Measurements from ENCODE around the gene LDLRAP1. TPM values are rescaled to one million over a fixed set of nuclear protein-coding genes. Genes with fewer than 3 reads are reported as not detected.
"Not testable (repeated sequence)": the region's sequence is repeated elsewhere in the genome, so short reads cannot be mapped to it uniquely, and the experiment has no call there.

The LDLRAP1 gene, protein sequence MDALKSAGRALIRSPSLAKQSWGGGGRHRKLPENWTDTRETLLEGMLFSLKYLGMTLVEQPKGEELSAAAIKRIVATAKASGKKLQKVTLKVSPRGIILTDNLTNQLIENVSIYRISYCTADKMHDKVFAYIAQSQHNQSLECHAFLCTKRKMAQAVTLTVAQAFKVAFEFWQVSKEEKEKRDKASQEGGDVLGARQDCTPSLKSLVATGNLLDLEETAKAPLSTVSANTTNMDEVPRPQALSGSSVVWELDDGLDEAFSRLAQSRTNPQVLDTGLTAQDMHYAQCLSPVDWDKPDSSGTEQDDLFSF
- total RNA-seq, result 10 to 100 TPM in 3 of 8 experiments, 1 to 10 TPM in 3, under 1 TPM in 2; 0.38 to 35.0 (median 4.5) TPM

DNA sequence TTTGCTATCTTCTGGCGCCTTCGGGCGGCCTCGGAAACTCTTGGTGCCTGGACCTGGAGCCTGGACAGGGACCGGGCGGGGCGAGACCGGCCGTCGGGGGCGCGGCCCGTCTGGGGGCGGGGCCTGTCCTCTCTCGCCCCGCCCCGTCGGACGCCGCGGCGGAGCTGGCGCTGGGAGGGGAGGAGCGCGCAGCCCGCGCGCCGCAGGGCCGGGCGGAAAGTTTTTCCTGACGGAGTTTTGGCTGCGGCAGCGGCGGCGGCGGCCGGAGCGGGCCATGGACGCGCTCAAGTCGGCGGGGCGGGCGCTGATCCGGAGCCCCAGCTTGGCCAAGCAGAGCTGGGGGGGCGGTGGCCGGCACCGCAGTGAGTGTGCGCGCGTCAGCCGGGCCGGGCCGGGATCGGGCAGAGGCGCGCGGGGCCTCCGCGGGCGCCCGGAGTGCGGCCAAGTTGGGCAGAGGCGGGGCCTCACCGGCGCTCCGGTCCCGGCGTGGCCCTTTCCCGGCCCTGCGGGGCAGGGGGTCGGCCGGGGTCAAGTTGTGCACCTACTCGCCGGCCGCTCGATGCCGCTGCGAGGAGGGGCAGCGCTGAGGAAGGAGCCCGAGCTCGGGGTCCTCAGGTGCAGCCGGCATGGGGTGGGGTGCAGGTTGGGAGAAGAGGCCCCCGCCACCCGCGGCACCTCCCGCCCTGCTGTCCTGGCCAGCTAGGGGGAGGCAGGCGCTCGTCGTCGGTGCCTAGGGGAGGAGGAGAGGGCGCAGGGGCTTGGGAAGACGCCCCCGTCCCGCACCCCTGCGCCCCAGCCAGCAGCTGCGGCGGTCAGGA is at the start of gene LDLRAP1:
TSS of gene LDLRAP1 (plus strand) at position 182 of the 818 bp plus-strand sequence. CDS start at position 275, 93 bp downstream.
- Histone ChIP-seq H3K4me3 (peak within 1 kb of the TSS; percentile 35 to 55 (median 43)), H3K4me1 (replicated peaks in 1 of 2) (peaks cover 4 to 5% of the 10 kb centered on the region in 2 donors), H3K27ac (no peak within 1 kb of the TSS)
- 0% methylated on average over 5 of the region's 99 CpGs; no CpG with 5 or more reads in 9 of the 10 experiments for WGBS, 10 experiments
- ATAC-seq (replicated peaks in 6 of 8), result peak; percentile 79 to 92 (median 82)
- in situ Hi-C loops (cut with MboI; ENCODE audit: low pct_unique_long_range_greater_than_20kb in 2 of 9, low sequenced_read_pairs in 9 of 9, unreplicated experiment in 9 of 9), result no loop called here

DNA sequence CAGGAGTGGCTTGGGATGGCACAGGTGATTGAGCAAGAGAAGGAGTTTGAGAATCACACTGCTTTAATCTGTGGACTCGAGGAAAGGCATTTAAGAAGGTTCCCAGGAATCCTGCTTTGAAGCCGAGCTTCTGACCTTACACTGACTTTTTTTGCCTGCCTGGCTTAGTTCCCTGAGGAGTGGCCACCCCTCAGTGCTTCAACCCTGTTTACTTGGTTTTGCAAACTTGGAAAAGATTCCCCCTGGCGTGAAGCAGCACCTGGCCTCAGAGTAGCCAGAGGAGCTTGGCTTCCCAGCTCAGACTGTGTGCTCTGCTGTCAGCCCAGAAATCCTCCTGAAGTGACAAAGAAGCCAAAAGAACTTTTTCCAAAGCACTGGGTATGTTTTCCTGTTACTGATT is 48.5 kb upstream of the LDLRAP1 start:
- no peak for ATAC-seq (replicated peaks in 6 of 8)
- no peak overlapping the region for H3K4me3 ChIP-seq
- no peak overlapping the region for H3K27ac ChIP-seq
- H3K4me1 ChIP-seq (replicated peaks in 1 of 2), result no peaks in the 10 kb centered on the region
- WGBS, 10 experiments, result 51 to 100% (median 78%) methylated on average over 1 to 3 of the region's 3 CpGs; no CpG with 5 or more reads in 2 of the 10 experiments
- in situ Hi-C loops (cut with MboI; ENCODE audit: low pct_unique_long_range_greater_than_20kb in 2 of 9, low sequenced_read_pairs in 9 of 9, unreplicated experiment in 9 of 9), result no loop called here

DNA sequence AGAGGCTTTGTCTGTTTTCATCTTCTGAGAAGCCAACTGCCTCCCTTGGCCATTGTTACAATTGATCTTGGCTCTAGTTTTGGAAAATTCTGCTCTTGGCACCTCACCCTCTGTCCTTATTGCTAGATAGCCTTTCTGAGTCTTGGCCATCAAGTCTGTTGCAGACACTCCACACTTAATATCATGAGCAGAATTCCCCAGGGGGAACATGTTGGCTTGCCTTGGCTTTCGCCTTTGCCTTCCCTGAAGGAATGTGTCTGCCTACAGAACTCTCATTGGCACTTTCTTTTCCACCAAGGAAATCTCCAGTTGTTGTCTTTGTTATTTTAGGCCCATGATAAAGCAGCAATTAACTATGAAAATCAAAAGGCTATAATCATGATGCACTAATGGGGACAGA is 42.7 kb upstream of the LDLRAP1 start:
- H3K4me1 ChIP-seq (replicated peaks in 1 of 2), result no peaks in the 10 kb centered on the region
- 92 to 100% (median 100%) methylated on average over 1 of the region's 1 CpG; no CpG with 5 or more reads in 2 of the 10 experiments for WGBS, 10 experiments
- in situ Hi-C loops (cut with MboI; ENCODE audit: low pct_unique_long_range_greater_than_20kb in 2 of 9, low sequenced_read_pairs in 9 of 9, unreplicated experiment in 9 of 9), result no loop called here
- H3K4me3 ChIP-seq, result no peak overlapping the region
- no peak overlapping the region for H3K27ac ChIP-seq
- no peak for ATAC-seq (replicated peaks in 6 of 8)

DNA sequence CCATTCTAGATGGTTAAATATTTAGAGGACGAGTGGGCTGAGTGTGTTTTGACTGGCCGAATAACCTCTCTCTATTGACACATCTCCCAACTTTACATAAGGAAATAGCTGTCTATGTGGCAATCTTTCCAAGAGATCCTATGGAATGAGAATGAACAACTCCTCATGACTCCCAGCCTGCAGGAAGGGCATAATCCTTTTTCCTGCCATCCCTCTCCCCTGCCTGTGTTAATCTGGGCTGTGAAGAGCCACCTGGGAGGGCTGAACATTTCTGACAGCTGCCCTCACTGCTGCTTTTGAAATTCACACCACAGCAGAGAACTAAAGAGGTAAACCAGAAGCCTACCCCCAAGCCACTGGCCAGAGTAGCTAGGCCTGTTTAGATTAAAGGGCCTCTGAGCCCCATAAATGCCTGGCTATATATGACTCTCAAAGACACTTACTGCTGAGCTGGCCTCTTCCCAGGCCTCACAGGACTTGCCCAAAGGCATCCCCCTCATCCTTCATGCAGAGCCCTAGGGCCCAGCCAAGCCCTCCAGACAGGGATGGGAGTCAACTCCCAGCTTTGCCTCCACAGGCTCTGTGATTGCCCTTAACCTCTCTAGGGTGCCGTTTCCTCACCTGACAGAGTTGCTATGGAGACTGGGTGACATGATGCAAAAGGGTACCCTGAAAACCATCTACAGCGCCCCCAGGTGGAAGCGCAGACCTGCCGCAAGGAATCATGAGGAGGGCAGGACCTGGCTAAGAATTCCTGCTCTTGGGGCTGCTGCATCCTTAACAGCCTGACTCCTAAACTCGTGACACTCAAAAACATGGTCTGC is 42.0 kb upstream of the LDLRAP1 start:
- in situ Hi-C loops (cut with MboI; ENCODE audit: low pct_unique_long_range_greater_than_20kb in 2 of 9, low sequenced_read_pairs in 9 of 9, unreplicated experiment in 9 of 9), result no loop called here
- ATAC-seq (replicated peaks in 6 of 8), result peak in 5 of 8 experiments; percentile 12 to 70 (median 23)
- no peak overlapping the region for H3K27ac ChIP-seq
- peaks cover 0 to 4% of the 10 kb centered on the region in 2 donors for H3K4me1 ChIP-seq (replicated peaks in 1 of 2)
- 43 to 83% (median 66%) methylated on average over 1 to 6 of the region's 7 CpGs; no CpG with 5 or more reads in 1 of the 10 experiments for WGBS, 10 experiments
- H3K4me3 ChIP-seq, result no peak overlapping the region

DNA sequence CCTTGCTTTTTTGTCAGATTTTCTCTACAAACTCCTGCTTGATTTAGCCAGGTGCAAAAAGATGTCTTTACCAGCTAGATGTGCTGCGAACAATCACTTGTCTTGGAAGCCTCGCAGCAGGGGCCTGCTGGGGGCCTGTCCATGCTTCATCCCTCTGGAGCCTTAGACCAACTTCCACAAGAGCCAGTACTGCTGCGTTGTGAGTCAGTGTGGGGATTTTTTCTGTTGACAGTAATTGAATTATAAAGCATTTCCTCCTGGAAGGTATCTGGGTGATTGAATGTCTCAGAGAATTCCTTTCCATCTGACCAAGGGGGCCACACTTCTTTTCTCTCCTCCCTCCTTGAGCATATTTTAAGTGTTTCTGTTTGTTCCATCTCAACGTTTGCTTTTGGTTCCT is 40.4 kb upstream of the LDLRAP1 start:
- peaks cover 0 to 8% of the 10 kb centered on the region in 2 donors for H3K4me1 ChIP-seq (replicated peaks in 1 of 2)
- ATAC-seq (replicated peaks in 6 of 8), result no peak
- H3K27ac ChIP-seq, result no peak overlapping the region
- 40 to 82% (median 59%) methylated on average over 1 to 4 of the region's 4 CpGs; no CpG with 5 or more reads in 3 of the 10 experiments for whole genome bisulfite sequencing, 10 experiments
- no peak overlapping the region for H3K4me3 ChIP-seq
- in situ Hi-C loops (cut with MboI; ENCODE audit: low pct_unique_long_range_greater_than_20kb in 2 of 9, low sequenced_read_pairs in 9 of 9, unreplicated experiment in 9 of 9), result no loop called here

DNA sequence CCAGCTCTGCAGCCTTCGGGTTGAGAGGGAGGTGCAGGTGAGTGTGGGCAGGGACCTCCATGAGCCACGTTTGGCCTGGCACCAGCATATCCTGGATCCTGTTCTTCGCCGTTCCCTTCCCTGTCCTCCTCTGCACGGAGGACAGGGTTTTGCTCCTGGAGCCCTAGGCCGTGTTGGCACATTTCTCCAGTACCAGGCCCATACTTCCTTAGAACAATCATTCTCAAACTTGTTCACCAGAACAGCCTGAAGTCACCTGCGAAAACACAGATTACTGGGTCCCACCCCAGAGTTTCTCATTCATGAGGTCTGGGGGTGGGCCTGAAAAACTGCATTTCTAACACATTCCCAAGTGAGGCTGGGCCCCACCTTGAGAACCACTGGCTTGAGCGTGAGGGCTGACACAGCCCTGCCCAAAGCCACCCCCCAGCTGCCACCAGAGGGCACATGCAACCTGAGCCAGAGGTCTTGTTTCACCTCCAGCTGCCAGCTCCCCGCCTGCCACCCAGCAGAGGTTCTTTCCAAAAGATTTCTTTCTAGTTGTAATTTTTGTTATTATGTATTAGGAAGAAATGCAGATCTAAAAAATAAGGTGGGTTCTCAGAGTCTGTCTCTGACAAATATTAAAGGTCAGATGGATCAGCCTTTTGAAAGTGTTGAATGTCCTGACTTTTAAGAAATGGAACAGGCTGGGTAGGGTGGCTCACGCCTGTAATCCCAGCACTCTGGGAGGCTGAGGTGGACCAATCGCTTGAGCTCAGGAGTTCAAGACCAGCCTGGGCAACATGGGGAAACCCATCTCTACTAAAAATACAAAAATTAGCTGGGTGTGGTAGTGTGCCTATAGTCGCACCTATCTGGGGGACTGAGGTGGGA is 39.6 kb upstream of the LDLRAP1 start:
- WGBS, 10 experiments, result 50 to 95% (median 80%) methylated on average over 1 to 11 of the region's 12 CpGs; no CpG with 5 or more reads in 1 of the 10 experiments
- Histone ChIP-seq H3K4me3 (no peak overlapping the region), H3K27ac (no peak overlapping the region), H3K4me1 (replicated peaks in 1 of 2) (peaks cover 0 to 8% of the 10 kb centered on the region in 2 donors)
- ATAC-seq (replicated peaks in 6 of 8), result peak in 7 of 8 experiments; percentile 52 to 89 (median 55)
- in situ Hi-C loops (cut with MboI; ENCODE audit: low pct_unique_long_range_greater_than_20kb in 2 of 9, low sequenced_read_pairs in 9 of 9, unreplicated experiment in 9 of 9), result no loop called here

DNA sequence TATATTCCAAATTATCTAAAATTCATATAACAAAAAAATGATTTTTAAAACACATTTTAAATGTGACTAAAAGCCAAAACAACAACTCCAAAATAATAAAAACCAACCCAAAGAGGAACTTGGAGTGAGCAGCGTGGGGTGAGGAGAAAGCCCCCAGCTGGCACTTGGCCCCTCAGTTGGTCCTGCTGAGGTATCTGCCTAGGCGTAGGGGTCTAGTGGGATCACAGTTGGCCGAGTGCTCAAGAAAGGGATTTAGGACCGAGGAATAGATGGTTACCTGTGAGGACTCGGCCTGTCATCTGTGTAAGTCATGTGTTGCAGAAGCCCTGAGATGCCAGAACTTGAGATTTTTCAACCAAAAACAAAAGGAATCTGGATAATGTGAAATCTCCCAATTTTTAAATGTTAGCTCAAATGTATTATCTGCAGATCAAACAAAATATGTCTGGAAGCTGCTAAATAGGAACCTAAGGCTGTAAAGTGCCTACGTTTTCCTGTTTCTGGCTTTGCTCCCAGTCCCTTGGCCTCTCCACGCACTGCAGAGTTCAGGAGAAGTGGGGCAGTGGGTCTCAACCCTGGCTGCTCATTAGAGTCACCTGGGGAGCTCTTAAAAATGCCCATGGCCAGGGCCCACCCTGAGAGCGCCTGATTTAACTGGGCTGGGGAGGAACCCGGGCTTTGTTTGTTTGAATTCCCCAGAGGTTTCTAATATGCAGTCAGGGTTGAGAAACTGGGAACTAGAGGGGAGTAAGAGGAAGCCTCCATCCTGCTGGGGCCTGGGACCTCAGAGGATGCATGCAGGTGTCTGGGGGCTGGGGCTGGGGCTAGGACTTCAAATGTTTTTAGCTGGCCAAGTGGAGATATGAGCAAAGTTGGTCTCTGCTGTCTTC is 38.5 kb upstream of the LDLRAP1 start:
- 50 to 100% (median 79%) methylated on average over 1 to 9 of the region's 9 CpGs; no CpG with 5 or more reads in 1 of the 10 experiments for WGBS, 10 experiments
- no peak overlapping the region for H3K27ac ChIP-seq
- peak in 1 of 8 experiments; percentile 25 for ATAC-seq (replicated peaks in 6 of 8)
- in situ Hi-C loops (cut with MboI; ENCODE audit: low pct_unique_long_range_greater_than_20kb in 2 of 9, low sequenced_read_pairs in 9 of 9, unreplicated experiment in 9 of 9), result no loop called here
- H3K4me3 ChIP-seq, result no peak overlapping the region
- H3K4me1 ChIP-seq (replicated peaks in 1 of 2), result peaks cover 0 to 8% of the 10 kb centered on the region in 2 donors

DNA sequence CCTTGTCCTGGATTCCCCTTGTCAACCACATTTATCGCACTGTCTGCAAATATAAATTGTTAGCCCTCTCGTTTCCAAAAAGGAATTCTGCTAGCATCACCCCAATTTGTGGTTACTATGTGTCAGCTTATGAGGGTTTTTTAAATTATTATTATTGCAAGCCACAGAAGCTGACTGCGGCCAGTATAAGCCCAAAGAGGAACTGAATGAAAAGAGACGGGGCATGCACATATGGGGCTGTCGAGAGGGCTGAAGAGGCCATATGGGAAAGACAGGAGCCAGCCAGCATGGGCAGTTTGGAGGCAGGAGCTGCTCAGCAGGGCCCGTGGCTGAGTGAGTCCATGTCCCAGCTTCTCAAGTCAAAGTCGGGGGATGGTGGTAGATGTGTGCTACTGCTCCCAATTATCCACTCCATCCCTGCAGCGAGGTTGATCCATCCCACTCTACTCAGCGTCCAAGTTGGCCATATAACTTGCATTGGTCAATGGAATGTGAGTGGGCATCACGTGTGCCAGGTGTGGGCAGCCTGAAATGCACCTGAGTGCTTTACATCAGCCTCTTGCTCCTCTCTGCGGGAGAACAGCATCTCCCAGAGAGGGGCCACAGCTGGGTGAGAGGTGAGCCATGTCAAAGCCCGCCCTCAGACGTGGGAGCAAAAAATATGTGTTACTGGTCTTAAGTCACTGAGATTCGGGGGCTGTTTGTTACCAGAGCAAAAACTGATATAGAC is 37.6 kb upstream of the LDLRAP1 start:
- peaks cover 0 to 8% of the 10 kb centered on the region in 2 donors for H3K4me1 ChIP-seq (replicated peaks in 1 of 2)
- 31 to 98% (median 85%) methylated on average over 2 to 6 of the region's 14 CpGs; no CpG with 5 or more reads in 2 of the 10 experiments for WGBS, 10 experiments
- H3K4me3 ChIP-seq, result no peak overlapping the region
- peak in 3 of 8 experiments; percentile 15 to 26 (median 16) for ATAC-seq (replicated peaks in 6 of 8)
- H3K27ac ChIP-seq, result no peak overlapping the region
- in situ Hi-C loops (cut with MboI; ENCODE audit: low pct_unique_long_range_greater_than_20kb in 2 of 9, low sequenced_read_pairs in 9 of 9, unreplicated experiment in 9 of 9), result no loop called here

DNA sequence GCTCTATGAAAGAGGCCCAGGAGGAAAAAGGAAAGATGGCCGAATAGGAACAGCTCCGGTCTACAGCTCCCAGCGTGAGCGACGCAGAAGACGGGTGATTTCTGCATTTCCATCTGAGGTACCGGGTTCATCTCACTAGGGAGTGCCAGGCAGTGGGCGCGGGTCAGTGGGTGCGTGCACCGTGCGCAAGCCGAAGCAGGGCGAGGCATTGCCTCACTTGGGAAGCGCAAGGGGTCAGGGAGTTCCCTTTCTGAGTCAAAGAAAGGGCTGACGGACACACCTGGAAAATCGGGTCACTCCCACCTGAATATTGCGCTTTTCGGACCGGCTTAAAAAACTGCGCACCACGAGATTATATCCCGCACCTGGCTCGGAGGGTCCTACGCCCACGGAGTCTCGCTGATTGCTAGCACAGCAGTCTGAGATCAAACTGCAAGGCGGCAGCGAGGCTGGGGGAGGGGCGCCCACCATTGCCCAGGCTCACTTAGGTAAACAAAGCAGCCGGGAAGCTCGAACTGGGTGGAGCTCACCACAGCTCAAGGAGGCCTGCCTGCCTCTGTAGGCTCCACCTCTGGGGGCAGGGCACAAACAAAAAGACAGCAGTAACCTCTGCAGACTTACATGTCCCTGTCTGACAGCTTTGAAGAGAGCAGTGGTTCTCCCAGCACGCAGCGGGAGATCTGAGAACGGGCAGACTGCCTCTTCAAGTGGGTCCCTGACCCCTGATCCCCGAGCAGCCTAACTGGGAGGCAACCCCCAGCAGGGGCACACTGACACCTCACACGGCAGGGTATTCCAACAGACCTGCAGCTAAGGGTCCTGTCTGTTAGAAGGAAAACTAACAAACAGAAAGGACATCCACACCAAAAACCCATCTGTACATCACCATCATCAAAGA is 36.6 kb upstream of the LDLRAP1 start:
- ATAC-seq (replicated peaks in 6 of 8); in situ Hi-C loops (cut with MboI; ENCODE audit: low pct_unique_long_range_greater_than_20kb in 2 of 9, low sequenced_read_pairs in 9 of 9, unreplicated experiment in 9 of 9); H3K4me1 ChIP-seq (replicated peaks in 1 of 2); H3K27ac ChIP-seq: not testable (repeated sequence)
- WGBS, 10 experiments, result 9 to 28% methylated on average over 4 to 12 of the region's 37 CpGs; no CpG with 5 or more reads in 8 of the 10 experiments
- H3K4me3 ChIP-seq, result peak overlapping the region in 1 of 5 donors; percentile 15

DNA sequence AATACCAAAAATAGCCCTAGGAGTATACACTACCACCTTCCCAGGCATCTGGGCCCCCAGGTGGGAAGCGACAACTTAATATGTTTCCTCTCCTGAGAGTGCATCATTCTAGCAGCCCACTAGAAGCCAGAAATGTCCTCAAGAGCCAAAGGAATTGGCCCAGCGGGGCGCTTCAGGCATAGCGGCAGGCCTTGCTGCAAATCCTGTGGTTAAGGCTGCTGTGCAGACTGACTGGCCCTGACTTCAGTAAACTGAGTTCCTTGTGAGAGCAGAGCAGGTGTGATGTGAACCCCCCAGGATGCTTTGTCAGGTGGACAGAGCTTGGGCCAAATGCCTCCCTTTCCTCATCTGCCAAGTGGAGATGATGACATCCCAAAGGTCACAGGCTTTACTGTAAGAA is 29.7 kb upstream of the LDLRAP1 start:
- 0 to 100% (median 80%) methylated on average over 1 to 4 of the region's 4 CpGs; no CpG with 5 or more reads in 3 of the 10 experiments for WGBS, 10 experiments
- Histone ChIP-seq H3K27ac (no peak overlapping the region), H3K4me1 (replicated peaks in 1 of 2) (no peaks in the 10 kb centered on the region), H3K4me3 (no peak overlapping the region)
- ATAC-seq (replicated peaks in 6 of 8), result no peak
- in situ Hi-C loops (cut with MboI; ENCODE audit: low pct_unique_long_range_greater_than_20kb in 2 of 9, low sequenced_read_pairs in 9 of 9, unreplicated experiment in 9 of 9), result no loop called here

Measured in motor neuron (in vitro differentiated cells).